Activated CD4-positive, alpha-beta T cell treated with anti-CD3 and anti-CD28 coated beads for 48 hours (primary cell): Measurements from ENCODE around the gene ERFL.

Source experiments
- DNase-seq: peaks from one replicate; pipeline ENCODE4 v3.0.0-alpha.2; 2020

ERFL gene

GRCh38 chr19:41895745-41896580, 32.3 kb downstream of the ERFL start:
- DNase-seq = peak; percentile 41

- DNase-seq = no peak
Observed at GRCh38 chr19:41894350-41894749, 33.9 kb downstream of the ERFL start.

GRCh38 chr19:41893899-41894298, 34.4 kb downstream of the ERFL start:
- no peak for DNase-seq

- DNase-seq = no peak
Observed at GRCh38 chr19:41892173-41892902, 35.9 kb downstream of the ERFL start.

- DNase-seq = no peak
Observed at GRCh38 chr19:41890936-41891335, 37.3 kb downstream of the ERFL start.

GRCh38 chr19:41889896-41890295, 38.4 kb downstream of the ERFL start:
- no peak for DNase-seq

- no peak for DNase-seq
Observed at GRCh38 chr19:41888926-41889325, 39.3 kb downstream of the ERFL start.

- DNase-seq = peak; percentile 91
Observed at GRCh38 chr19:41887711-41888382, 40.4 kb downstream of the ERFL start.

- DNase-seq = peak; percentile 67
Observed at GRCh38 chr19:41886761-41887710, 41.2 kb downstream of the ERFL start.

GRCh38 chr19:41883821-41884733, 44.2 kb downstream of the ERFL start:
- peak; percentile 94 for DNase-seq

GRCh38 chr19:41883463-41883820, 44.8 kb downstream of the ERFL start:
- DNase-seq = no peak

- DNase-seq = peak; percentile 65
Observed at GRCh38 chr19:41882568-41883462, 45.4 kb downstream of the ERFL start, which contains the start of gene ARHGEF1. TSS of gene ARHGEF1 (plus strand) at chr19:41883184. CDS start at chr19:41888083, 4,899 bp downstream.

- no peak for DNase-seq
Observed at GRCh38 chr19:41880329-41880708, 47.9 kb downstream of the ERFL start.

- no peak for DNase-seq
Observed at GRCh38 chr19:41879670-41880328, 48.5 kb downstream of the ERFL start.

GRCh38 chr19:41879080-41879479, 49.2 kb downstream of the ERFL start:
- no peak for DNase-seq

GRCh38 chr19:41877916-41878905, 50.0 kb downstream of the ERFL start:
- no peak for DNase-seq

- DNase-seq = no peak
Observed at GRCh38 chr19:41876847-41877832, 51.1 kb downstream of the ERFL start, which contains the start of gene CD79A. TSS of gene CD79A (plus strand) at chr19:41877279. CDS start at chr19:41877305, 26 bp downstream.
